A549 (cell line): Measurements from ENCODE around the gene BOC. TPM values are rescaled to one million over a fixed set of nuclear protein-coding genes. Genes with fewer than 3 reads are reported as not detected.

Experiments used
- ATAC-seq, 2 experiments: fragments of 200-7000 bp in 1 of 2; fragments of >200 bp in 1 of 2; cut with Nextera tagmentation in 1 of 2; cut with Tn5 transposase in 1 of 2; 3 replicates each; pipeline versions ENCODE4 v1.8.0 to v1.9.1; 2018 to 2020; ENCODE audit warnings: mild to moderate bottlenecking in 1 of 2, moderate library complexity in 1 of 2
- CTCF ChIA-PET: fragments of 300-600 bp; sonication (Branson Sonifier 250); formaldehyde crosslinking; extraction: SDS; loops from one replicate; lab custom pipeline; 2021; ENCODE audit warnings: antibody characterized with exemption, inconsistent platforms; lab: Yijun Ruan, JAX
- POLR2A ChIA-PET: fragments of 350-600 bp; formaldehyde crosslinking; extraction: SDS; loops from one replicate; lab custom pipeline; 2021; ENCODE audit warnings: antibody characterized with exemption, inconsistent platforms; lab: Yijun Ruan, JAX
- DNase-seq, 2 experiments: peaks; one replicate each; pipeline versions ENCODE4 v3.0.0 to v3.0.0-alpha.2; 2011 to 2016; ENCODE audit warnings: low read depth in 1 of 2, low spot score in 1 of 2
- FAIRE-seq: peaks from 2 replicates; lab custom pipeline; 2011; peaks lifted over from hg19 to GRCh38; lab: Jason Lieb, UNC
- H3K27ac ChIP-seq, 2 experiments: fragments of >200 bp; sonication (Bioruptor Twin); formaldehyde crosslinking; 3 replicates each; pipeline ENCODE4 v1.5.1; 2016 to 2017
- H3K4me1 ChIP-seq: fragments of >200 bp; sonication (Bioruptor Twin); formaldehyde crosslinking; 3 replicates; pipeline ENCODE4 v1.6.1; 2016
- H3K4me2 ChIP-seq: fragments of >200 bp; sonication (Bioruptor Twin); formaldehyde crosslinking; 3 replicates; pipeline ENCODE4 v1.6.1; 2016
- H3K4me3 ChIP-seq: fragments of >200 bp; sonication (Bioruptor Twin); formaldehyde crosslinking; 3 replicates; pipeline ENCODE4 v1.5.1; 2016
- H3K9me3 ChIP-seq: fragments of >200 bp; sonication (Bioruptor Twin); formaldehyde crosslinking; 3 replicates; pipeline ENCODE4 v1.6.1; 2016
- BCL3 ChIP-seq: fragments of >200 bp; sonication (Bioruptor Twin); formaldehyde crosslinking; IDR thresholded peaks from 3 replicates; pipeline ENCODE4 v1.6.1; 2016
- BHLHE40 ChIP-seq: IDR thresholded peaks from 2 replicates; pipeline ENCODE4 v1.6.1; 2012; ENCODE audit warnings: low read depth, low read length, inconsistent platforms
- CHD2 ChIP-seq: fragments of 150-350 bp; IDR thresholded peaks from 2 replicates; pipeline ENCODE4 v1.6.1; 2014; ENCODE audit warnings: low read length; ENCODE audit not compliant: partially characterized antibody
- CHD4 ChIP-seq: fragments of 200-600 bp; sonication (generic); IDR thresholded peaks from 2 replicates; pipeline ENCODE4 v1.6.1; 2016; ENCODE audit warnings: antibody characterized with exemption, mild to moderate bottlenecking, borderline replicate concordance
- CTCF ChIP-seq: fragments of >200 bp; sonication (Bioruptor Twin); formaldehyde crosslinking; IDR thresholded peaks from 3 replicates; pipeline ENCODE4 v1.5.1; 2016
- ESRRA ChIP-seq: fragments of 150-350 bp; IDR thresholded peaks from 2 replicates; pipeline ENCODE4 v1.6.1; 2014; ENCODE audit warnings: mild to moderate bottlenecking, low read length, borderline replicate concordance
- FOSB ChIP-seq: fragments of 250-450 bp; sonication (Bioruptor Pico); IDR thresholded peaks from 2 replicates; pipeline ENCODE4 v1.5.0; 2020; ENCODE audit warnings: mild to moderate bottlenecking, moderate library complexity
- FOSL2 ChIP-seq, 2 experiments: fragments of 450-650 bp in 1 of 2; fragments of >200 bp in 1 of 2; sonication (Bioruptor Twin) in 1 of 2; formaldehyde crosslinking; IDR thresholded peaks; 2 replicates each; pipeline versions ENCODE4 v1.5.0 to v1.6.1; 2016 to 2020; ENCODE audit warnings: mild to moderate bottlenecking in 1 of 2, moderate library complexity in 1 of 2
- HDAC2 ChIP-seq: fragments of 200-600 bp; sonication (generic); IDR thresholded peaks from 2 replicates; pipeline ENCODE4 v1.6.1; 2016
- HOXA7 ChIP-seq: fragments of 250-450 bp; sonication (Bioruptor Pico); IDR thresholded peaks from 2 replicates; pipeline ENCODE4 v1.5.0; 2020; ENCODE audit warnings: mild to moderate bottlenecking, moderate library complexity
- HOXB13 ChIP-seq: fragments of 250-450 bp; sonication (Bioruptor Pico); IDR thresholded peaks from 2 replicates; pipeline ENCODE4 v1.5.0; 2020; ENCODE audit warnings: low read depth, mild to moderate bottlenecking, moderate library complexity
- HOXB5 ChIP-seq: fragments of 250-450 bp; sonication (Bioruptor Pico); IDR thresholded peaks from 2 replicates; pipeline ENCODE4 v1.5.0; 2020; ENCODE audit warnings: mild to moderate bottlenecking, moderate library complexity
- JUNB ChIP-seq: fragments of >200 bp; sonication (Bioruptor Twin); formaldehyde crosslinking; IDR thresholded peaks from 2 replicates; pipeline ENCODE4 v1.6.1; 2016
- KDM1A ChIP-seq: fragments of 200-600 bp; sonication (generic); IDR thresholded peaks from 2 replicates; pipeline ENCODE4 v1.6.1; 2016; ENCODE audit warnings: low read depth, mild to moderate bottlenecking
- MYC ChIP-seq: IDR thresholded peaks from 2 replicates; pipeline ENCODE4 v1.6.1; 2012; ENCODE audit warnings: mild to moderate bottlenecking, inconsistent platforms, low read length, improper control_type of control experiment, borderline replicate concordance
- NFE2L2 ChIP-seq: fragments of 150-350 bp; conservative IDR thresholded peaks from 2 replicates; pipeline ENCODE4 v1.6.1; 2014; ENCODE audit warnings: low read length
- PBX3 ChIP-seq: IDR thresholded peaks from 2 replicates; pipeline ENCODE4 v1.6.1; 2012
- PHF8 ChIP-seq: fragments of 200-600 bp; sonication (generic); IDR thresholded peaks from 2 replicates; pipeline ENCODE4 v1.6.1; 2016; ENCODE audit warnings: low read depth, mild to moderate bottlenecking, antibody characterized with exemption, moderate library complexity, borderline replicate concordance
- POLR2AphosphoS2 ChIP-seq: conservative IDR thresholded peaks from 2 replicates; pipeline ENCODE4 v1.6.1; 2012; ENCODE audit warnings: low read length, improper control_type of control experiment, inconsistent platforms
- RFX5 ChIP-seq: fragments of 450-650 bp; IDR thresholded peaks from 2 replicates; pipeline ENCODE4 v1.7.1; 2014; ENCODE audit warnings: antibody characterized with exemption, mild to moderate bottlenecking, moderate library complexity
- RNF2 ChIP-seq: fragments of 200-600 bp; sonication (generic); IDR thresholded peaks from 2 replicates; pipeline ENCODE4 v1.6.1; 2016; ENCODE audit warnings: low read depth, mild to moderate bottlenecking, antibody characterized with exemption, moderate library complexity, borderline replicate concordance
- SMC3 ChIP-seq: fragments of >200 bp; sonication (Bioruptor Twin); formaldehyde crosslinking; IDR thresholded peaks from 3 replicates; pipeline ENCODE4 v1.6.1; 2018; ENCODE audit warnings: inconsistent platforms
- TFCP2L1 ChIP-seq: fragments of 250-450 bp; sonication (Bioruptor Pico); IDR thresholded peaks from 2 replicates; pipeline ENCODE4 v1.5.0; 2021; ENCODE audit warnings: mild to moderate bottlenecking
- USF2 ChIP-seq: fragments of 450-650 bp; IDR thresholded peaks from 2 replicates; pipeline ENCODE4 v1.6.1; 2014; ENCODE audit warnings: antibody characterized with exemption
- ZC3H11A ChIP-seq: fragments of 450-650 bp; IDR thresholded peaks from 2 replicates; pipeline ENCODE4 v1.6.1; 2014; ENCODE audit warnings: antibody characterized with exemption, mild to moderate bottlenecking
- ZFP36 ChIP-seq: fragments of 450-650 bp; IDR thresholded peaks from 2 replicates; pipeline ENCODE4 v1.6.1; 2014; ENCODE audit warnings: borderline replicate concordance; ENCODE audit not compliant: partially characterized antibody
- ZNF302 ChIP-seq: fragments of 250-450 bp; sonication (Bioruptor Pico); IDR thresholded peaks from 2 replicates; pipeline ENCODE4 v1.9.0; 2021; ENCODE audit warnings: inconsistent platforms, mild to moderate bottlenecking, moderate library complexity
- ZSCAN20 ChIP-seq: fragments of 250-450 bp; sonication (Bioruptor Pico); IDR thresholded peaks from 2 replicates; pipeline ENCODE4 v1.8.0; 2022; ENCODE audit warnings: mild to moderate bottlenecking, moderate library complexity
- WGBS: methylation state at CpG from one replicate; pipeline ENCODE4 v1.1.6; 2017; ENCODE audit errors: missing lambda C conversion rate; 5-methylcytosine and 5-hydroxymethylcytosine counted together
- polyA plus RNA-seq, 4 experiments: library from polyadenylated mRNA; depleted of rRNA in 3 of 4; stranded (reverse); fragments of >200 nt; fragmentation: RNase III in 1 of 4; extraction: RNeasy Plus Mini Kit Qiagen cat#74134 plus additional on column Dnase treatment in 1 of 4; gene quantifications; 2 replicates in 3 of 4; 3 replicates in 1 of 4; pipeline ENCODE4 v1.2.3, GENCODE V29; 2011 to 2017

The BOC gene
- polyA plus RNA-seq, 2 of the 4 experiments (the other 2 are of a cell fraction): 4.0 TPM

GRCh38 chr3:113218681-113219045 is 7.3 kb downstream of the BOC start:
- no peaks in the 10 kb centered on the region for H3K4me1 ChIP-seq
- H3K27ac ChIP-seq: no peak overlapping the region
- DNase-seq (no peak), ATAC-seq (no peak), FAIRE-seq (no peak)
- 85% methylated on average over 1 of the region's 1 CpG for WGBS
- H3K9me3 ChIP-seq: no peaks in the 10 kb centered on the region
- ChIA-PET POLR2A (no interaction called here), CTCF (interaction anchor here (1.1 to 1.9 kb wide), 3 partner anchors 69 to 183 kb away, joined by 4 to 5 read pairs (median 4); no protein-coding TSS in a partner anchor)
- no peak for TF ChIP-seq HOXB5 (CRISPR knock-in tag)
- no peak for TF ChIP-seq ZFP36
- no peak for TF ChIP-seq ZNF302
- TF ChIP-seq PBX3: no peak
- TF ChIP-seq RNF2: no peak
- TF ChIP-seq HDAC2: no peak
- no peak for TF ChIP-seq ZSCAN20 (CRISPR knock-in tag)
- TF ChIP-seq HOXA7 (CRISPR knock-in tag): no peak
- TF ChIP-seq MYC: no peak
- TF ChIP-seq FOSB (CRISPR knock-in tag): no peak
- no peak for TF ChIP-seq BCL3
- TF ChIP-seq CTCF: no peak
- TF ChIP-seq FOSL2 (IDR thresholded peaks at IDR 0.05): no peak
- no peak for TF ChIP-seq FOSL2 (CRISPR knock-in tag; IDR thresholded peaks at IDR 0.05)
- TF ChIP-seq JUNB: no peak
- no peak for TF ChIP-seq CHD4
- no peak for TF ChIP-seq SMC3
- no peak for TF ChIP-seq PHF8
- no peak for TF ChIP-seq ZC3H11A
- TF ChIP-seq BHLHE40: no peak
- no peak overlapping the region for H3K4me2 ChIP-seq
- no peak overlapping the region for H3K4me3 ChIP-seq

- WGBS: 57% methylated on average over 6 of the region's 6 CpGs
- Histone ChIP-seq H3K4me3 (no peak overlapping the region), H3K4me1 (no peaks in the 10 kb centered on the region), H3K9me3 (no peaks in the 10 kb centered on the region), H3K4me2 (no peak overlapping the region), H3K27ac (no peak overlapping the region)
- no peak for DNase-seq
- FAIRE-seq: no peak
- no peak for TF ChIP-seq HOXB13 (CRISPR knock-in tag)
- no peak for TF ChIP-seq TFCP2L1 (CRISPR knock-in tag)
- no peak for TF ChIP-seq ESRRA
- TF ChIP-seq RFX5: no peak
- no peak for TF ChIP-seq USF2
- TF ChIP-seq KDM1A: no peak
- TF ChIP-seq NFE2L2: no peak
- no peak for TF ChIP-seq FOSL2 (IDR thresholded peaks at IDR 0.05)
- no peak for TF ChIP-seq FOSL2 (CRISPR knock-in tag; IDR thresholded peaks at IDR 0.05)
- TF ChIP-seq CHD2: no peak
- TF ChIP-seq POLR2AphosphoS2: no peak
- no peak for TF ChIP-seq ZC3H11A
- CTCF ChIA-PET: interaction anchor here (1.1 to 1.9 kb wide), 2 partner anchors 68 to 185 kb away, joined by 4 read pairs; no protein-coding TSS in a partner anchor
- POLR2A ChIA-PET: no interaction called here
- no peak for ATAC-seq
These were observed 8.4 kb downstream of the BOC start for GRCh38 chr3:113219605-113220300.
